Esophagus (tissue), 2 donors: ENCODE data around the gene HJURP. TPM values are rescaled to one million over a fixed set of nuclear protein-coding genes. Genes with fewer than 3 reads are reported as not detected.

ENCODE experiments used
- H3K27ac ChIP-seq, 2 donors: one replicate each; pipeline ENCODE4 v1.5.1; 2013; ENCODE audit warnings: low read depth in 2 of 2, mild to moderate bottlenecking in 2 of 2, inconsistent platforms in 1 of 2, low read length in 1 of 2, moderate library complexity in 1 of 2
- H3K27me3 ChIP-seq, 2 donors: one replicate each; pipeline ENCODE4 v1.6.1; 2013; ENCODE audit warnings: low read length in 2 of 2, control low read depth in 1 of 2, mild to moderate bottlenecking in 1 of 2; ENCODE audit not compliant: insufficient read depth in 2 of 2, control insufficient read depth in 1 of 2
- H3K36me3 ChIP-seq, 2 donors: one replicate each; pipeline ENCODE4 v1.6.1; 2013; ENCODE audit warnings: low read length in 1 of 2; ENCODE audit not compliant: control insufficient read depth in 2 of 2, insufficient read depth in 2 of 2
- H3K4me1 ChIP-seq, 2 donors: one replicate each; pipeline ENCODE4 v1.6.1; 2013; ENCODE audit warnings: low read length in 1 of 2; ENCODE audit not compliant: control insufficient read depth in 2 of 2, insufficient read depth in 2 of 2
- H3K4me3 ChIP-seq, 2 donors: one replicate each; pipeline ENCODE4 v1.5.1; 2013; ENCODE audit warnings: low read length in 2 of 2, mild to moderate bottlenecking in 2 of 2, low read depth in 1 of 2, moderate library complexity in 1 of 2
- H3K9me3 ChIP-seq, 2 donors: one replicate each; pipeline ENCODE4 v1.6.1; 2013; ENCODE audit warnings: mild to moderate bottlenecking in 2 of 2, low read depth in 1 of 2, low read length in 1 of 2, moderate library complexity in 1 of 2; ENCODE audit not compliant: control insufficient read depth in 2 of 2, insufficient read depth in 1 of 2
- WGBS, 2 donors: extraction: QIAGEN DNeasy Blood & Tissue Kit; methylation state at CpG; one replicate each; pipeline ENCODE4 v1.1.7; 2013; 5-methylcytosine and 5-hydroxymethylcytosine counted together
- polyA plus RNA-seq, 2 donors: library from polyadenylated mRNA; stranded (reverse); fragments of 200-250 nt; gene quantifications; one replicate each; pipeline ENCODE4 v1.2.3, GENCODE V29; 2013
- donor health status: healthy with polysubstance abuse.
- donor health status: Bipolar disorder and iron deficiency.

The HJURP gene
- polyA plus RNA-seq, 2 donors, result 6.6 to 9.5 TPM

- H3K9me3 ChIP-seq, result peaks cover 0 to 3% of the 10 kb centered on the region in 2 donors
- no peak overlapping the region for H3K4me3 ChIP-seq
- 71 to 73% methylated on average over 25 of the region's 25 CpGs for WGBS, 2 donors
- no peaks in the 10 kb centered on the region for H3K27me3 ChIP-seq
- no peaks in the 10 kb centered on the region for H3K36me3 ChIP-seq
- H3K4me1 ChIP-seq, result peaks cover 0 to 2% of the 10 kb centered on the region in 2 donors
- no peak overlapping the region for H3K27ac ChIP-seq
Observed at GRCh38 chr2:233822781-233823730, 31.3 kb downstream of the HJURP start.

GRCh38 chr2:233822101-233822771 lies 32.1 kb downstream of the HJURP start:
- no peaks in the 10 kb centered on the region for H3K27me3 ChIP-seq
- peaks cover 0 to 2% of the 10 kb centered on the region in 2 donors for H3K4me1 ChIP-seq
- no peaks in the 10 kb centered on the region for H3K36me3 ChIP-seq
- no peak overlapping the region for H3K4me3 ChIP-seq
- WGBS, 2 donors, result 84 to 88% methylated on average over 21 of the region's 21 CpGs
- no peak overlapping the region for H3K27ac ChIP-seq
- no peaks in the 10 kb centered on the region for H3K9me3 ChIP-seq

- Histone ChIP-seq H3K9me3 (no peaks in the 10 kb centered on the region), H3K27me3 (no peaks in the 10 kb centered on the region), H3K27ac (no peak overlapping the region), H3K4me3 (no peak overlapping the region), H3K4me1 (peaks cover 0 to 2% of the 10 kb centered on the region in 2 donors), H3K36me3 (no peaks in the 10 kb centered on the region)
- 90 to 94% methylated on average over 8 of the region's 8 CpGs for WGBS, 2 donors
Observed at GRCh38 chr2:233821709-233822100, 32.6 kb downstream of the HJURP start.

GRCh38 chr2:233821196-233821595 lies 33.1 kb downstream of the HJURP start:
- Histone ChIP-seq H3K27me3 (no peaks in the 10 kb centered on the region), H3K4me3 (no peak overlapping the region), H3K9me3 (peaks cover 0 to 2% of the 10 kb centered on the region in 2 donors), H3K36me3 (no peaks in the 10 kb centered on the region), H3K27ac (no peak overlapping the region), H3K4me1 (peaks cover 0 to 2% of the 10 kb centered on the region in 2 donors)
- 86 to 93% methylated on average over 3 of the region's 3 CpGs for WGBS, 2 donors

- Histone ChIP-seq H3K4me3 (no peak overlapping the region), H3K27me3 (no peaks in the 10 kb centered on the region), H3K27ac (no peak overlapping the region), H3K9me3 (peaks cover 0 to 2% of the 10 kb centered on the region in 2 donors), H3K4me1 (peaks cover 0 to 2% of the 10 kb centered on the region in 2 donors), H3K36me3 (no peaks in the 10 kb centered on the region)
- WGBS, 2 donors, result 85% methylated on average over 6 of the region's 6 CpGs
Observed at GRCh38 chr2:233820774-233821105, 33.6 kb downstream of the HJURP start.

- Histone ChIP-seq H3K4me1 (peaks cover 0 to 2% of the 10 kb centered on the region in 2 donors), H3K4me3 (no peak overlapping the region)
- WGBS, 2 donors, result 83 to 84% methylated on average over 18 of the region's 18 CpGs
Observed at GRCh38 chr2:233819884-233820773, 34.2 kb downstream of the HJURP start.

GRCh38 chr2:233818639-233819621 lies 35.4 kb downstream of the HJURP start:
- peaks cover 0 to 2% of the 10 kb centered on the region in 2 donors for H3K9me3 ChIP-seq
- H3K4me1 ChIP-seq, result peaks cover 0 to 2% of the 10 kb centered on the region in 2 donors
- no peak overlapping the region for H3K4me3 ChIP-seq
- no peaks in the 10 kb centered on the region for H3K36me3 ChIP-seq
- H3K27ac ChIP-seq, result no peak overlapping the region
- no peaks in the 10 kb centered on the region for H3K27me3 ChIP-seq
- WGBS, 2 donors, result 78 to 81% methylated on average over 17 of the region's 17 CpGs

More at GRCh38 chr2:233819884-233820773, 34.2 kb downstream of the HJURP start:
- H3K27me3 ChIP-seq, result no peaks in the 10 kb centered on the region
- no peak overlapping the region for H3K27ac ChIP-seq
- H3K9me3 ChIP-seq, result peaks cover 0 to 2% of the 10 kb centered on the region in 2 donors
- H3K36me3 ChIP-seq, result no peaks in the 10 kb centered on the region

- WGBS, 2 donors, result 92 to 93% methylated on average over 11 of the region's 11 CpGs
- Histone ChIP-seq H3K9me3 (peaks cover 0 to 2% of the 10 kb centered on the region in 2 donors), H3K27me3 (no peaks in the 10 kb centered on the region), H3K36me3 (no peaks in the 10 kb centered on the region), H3K4me1 (peaks cover 0 to 2% of the 10 kb centered on the region in 2 donors), H3K27ac (no peak overlapping the region), H3K4me3 (no peak overlapping the region)
Observed at GRCh38 chr2:233817995-233818638, 36.2 kb downstream of the HJURP start.
